Peyer's patch (tissue), 4 donors: ENCODE measurements around the gene CLHC1.

Experiments
- CTCF ChIP-seq, 6 experiments: fragments of 450-650 bp in 4 of 6; fragments of 200-600 bp in 2 of 6; sonication (generic) in 1 of 6; IDR thresholded peaks; one replicate each; pipeline ENCODE4 v1.5.1; 2017 to 2019; ENCODE audit warnings: antibody characterized with exemption in 6 of 6, mild to moderate bottlenecking in 3 of 6, moderate library complexity in 1 of 6
- POLR2A ChIP-seq, 2 donors: fragments of 450-650 bp; IDR thresholded peaks; one replicate each; pipeline ENCODE4 v1.5.1; 2017; ENCODE audit warnings: antibody characterized with exemption in 2 of 2, mild to moderate bottlenecking in 2 of 2, moderate library complexity in 2 of 2

DNA sequence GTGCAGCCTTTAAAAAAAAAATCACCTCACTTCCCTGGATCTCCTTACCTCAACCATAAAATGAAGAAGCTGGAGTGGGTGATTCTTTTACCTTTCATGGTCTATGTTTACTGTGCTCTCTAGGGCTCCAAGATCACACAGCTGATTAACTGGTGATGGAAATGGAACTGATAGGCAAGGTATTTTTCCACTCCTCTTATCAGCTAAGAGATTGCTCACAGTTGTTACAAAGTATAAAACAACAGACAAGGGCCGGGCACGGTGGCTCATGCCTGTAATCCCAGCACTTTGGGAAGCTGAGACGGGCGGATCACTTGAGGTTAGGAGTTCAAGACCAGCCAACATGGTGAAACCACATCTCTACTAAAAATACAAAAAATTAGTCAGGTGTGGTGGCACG lies 14.9 kb upstream of the CLHC1 start:
- TF ChIP-seq POLR2A (IDR thresholded peaks at IDR 0.05) (no peak), CTCF (IDR thresholded peaks at IDR 0.05) (no peak)
